NCI-H1105 (cell line): Measurements from ENCODE around the gene ANKRD13A.
"Not testable (repeated sequence)": the region's sequence is repeated elsewhere in the genome, so short reads cannot be mapped to it uniquely, and the experiment has no call there.

ENCODE experiments used
- DNase-seq: peaks from one replicate; lab custom pipeline; 2025; lab: John Stamatoyannopoulos, UW

The ANKRD13A gene

DNA sequence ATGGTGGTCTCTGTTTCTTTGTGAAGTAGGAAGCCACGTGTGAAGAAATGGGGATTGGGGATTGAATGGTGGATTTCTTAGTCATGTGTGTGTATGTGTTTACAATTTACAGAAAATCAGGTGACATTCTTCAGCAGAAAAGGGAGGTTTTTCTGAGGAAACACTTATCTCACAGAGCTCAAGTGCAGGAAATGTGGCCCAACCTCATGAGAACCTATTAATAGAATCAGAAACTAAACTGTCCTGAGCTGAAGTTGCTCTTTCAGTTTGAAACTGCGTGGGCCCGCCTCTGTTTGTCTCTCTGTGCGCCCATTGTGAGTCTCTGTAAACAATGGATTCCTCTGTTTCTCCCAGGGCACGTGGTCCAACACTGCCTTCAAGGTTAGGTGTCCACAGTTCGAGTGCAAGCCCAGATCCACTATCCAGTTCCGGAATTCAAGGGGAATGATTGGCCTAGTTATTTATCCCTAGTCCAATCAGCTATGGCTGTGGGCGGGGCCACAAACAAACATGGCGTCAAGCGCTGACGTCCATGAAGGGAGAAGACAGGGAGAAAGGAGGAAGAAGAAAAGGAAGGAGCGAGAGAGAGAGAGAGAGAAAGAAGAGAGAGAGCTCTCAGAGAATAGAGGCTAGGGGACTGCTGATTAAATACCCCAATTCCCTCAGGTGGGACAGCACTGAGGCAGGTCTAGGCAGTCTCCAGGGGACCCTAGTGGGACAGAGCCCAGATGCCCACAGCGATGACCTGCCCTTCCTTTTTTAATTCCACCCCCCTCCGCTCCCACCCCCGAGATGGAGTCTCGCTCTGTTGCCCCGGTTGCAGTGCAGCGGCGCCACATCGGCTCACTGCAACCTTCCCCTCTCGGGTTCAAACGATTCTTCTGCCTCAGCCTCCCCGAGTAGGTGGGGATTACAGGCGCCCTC lies 80.5 kb downstream of the ANKRD13A start:
- no peak for DNase-seq

DNA sequence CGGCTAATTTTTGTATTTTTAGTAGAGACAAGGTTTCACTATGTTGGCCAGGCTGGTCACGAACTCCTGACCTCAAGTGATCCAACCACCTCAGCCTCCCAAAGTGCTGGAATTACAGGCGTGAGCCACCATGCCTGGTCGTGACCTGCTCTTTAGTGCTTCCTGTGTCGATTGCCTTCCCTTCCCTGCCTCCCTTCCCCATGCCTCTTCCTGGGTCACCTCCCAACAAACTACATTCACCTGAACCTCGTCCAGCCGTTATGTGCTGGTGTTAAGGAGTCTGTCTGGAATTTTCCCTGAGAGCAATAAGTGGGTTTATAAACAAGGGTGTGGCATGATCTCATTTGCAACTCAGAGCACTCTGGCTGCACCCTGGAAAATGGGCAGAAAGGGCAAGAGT lies 81.2 kb downstream of the ANKRD13A start:
- DNase-seq: no peak

DNA sequence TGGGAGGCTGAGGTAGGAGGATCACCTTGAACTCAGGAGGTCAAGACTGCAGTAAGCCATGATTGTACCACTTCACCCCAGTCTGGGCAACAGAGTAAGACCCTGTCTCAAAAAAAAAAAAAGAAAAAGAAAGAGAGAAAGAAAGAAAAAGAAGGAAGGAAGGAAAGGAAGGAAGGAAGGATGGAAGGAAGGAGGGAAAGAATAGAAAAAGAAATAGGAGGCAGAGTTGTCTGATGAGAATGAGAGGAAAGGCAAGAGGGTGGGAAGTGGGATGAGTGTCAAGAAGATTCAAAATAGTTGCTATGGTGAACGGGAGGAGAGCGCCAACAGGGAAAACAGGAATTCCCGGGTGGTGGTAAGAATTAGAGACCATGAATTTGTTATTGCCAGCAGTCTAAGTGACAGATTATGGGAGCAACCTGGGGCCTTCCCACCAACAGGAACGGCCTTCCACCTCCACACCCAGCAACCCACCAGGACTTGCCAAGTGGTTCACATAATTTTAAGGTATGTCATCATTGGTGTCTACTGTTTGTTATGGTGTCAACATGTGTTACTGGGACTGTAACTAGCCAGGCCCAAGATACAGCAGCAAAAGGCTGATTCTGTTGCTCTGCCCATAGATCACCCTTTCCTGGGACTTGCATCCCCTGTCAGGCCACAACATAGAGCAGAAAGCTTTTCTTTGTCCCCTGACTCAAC lies 85.2 kb downstream of the ANKRD13A start:
- no peak for DNase-seq

DNA sequence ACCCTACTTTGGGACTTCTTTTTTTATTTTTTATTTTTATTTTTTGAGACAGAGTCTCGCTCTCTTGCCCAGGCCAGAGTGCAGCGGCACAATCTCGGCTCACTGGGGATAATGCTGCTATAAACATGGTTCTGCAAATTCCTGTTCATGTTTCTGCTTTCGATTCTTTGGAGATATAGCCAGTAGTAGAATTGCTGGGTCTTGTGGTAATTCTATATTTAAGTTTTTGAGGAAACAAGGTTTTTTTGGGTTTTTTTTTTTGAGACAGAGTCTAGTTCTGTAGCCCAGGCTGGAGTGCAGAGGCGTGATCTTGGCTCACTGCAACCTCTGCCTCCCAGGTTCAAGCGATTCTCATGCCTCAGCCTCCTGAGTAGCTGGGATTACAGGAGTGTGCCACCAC lies 89.0 kb downstream of the ANKRD13A start:
- not testable (repeated sequence) for DNase-seq

DNA sequence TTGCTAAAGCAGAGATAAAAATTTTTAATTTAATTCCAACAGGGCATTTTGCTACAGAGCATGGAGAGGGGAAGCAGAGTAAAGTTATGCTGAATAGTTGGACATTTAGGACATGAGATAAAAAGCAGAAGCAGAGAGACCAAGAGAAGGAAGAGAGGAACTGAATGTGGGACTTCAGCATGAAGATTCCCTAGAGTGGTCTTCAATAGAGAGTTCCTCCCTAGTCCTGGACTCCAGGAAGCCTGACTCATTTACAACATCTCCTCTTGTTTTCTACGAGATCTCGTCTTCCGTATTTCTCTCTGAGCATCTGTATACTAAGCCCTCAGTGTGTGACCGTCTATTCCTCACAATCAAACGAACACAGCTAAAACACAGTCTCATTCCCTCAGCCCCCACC lies 89.7 kb downstream of the ANKRD13A start:
- DNase-seq: no peak
